Testis (tissue), 2 donors: ENCODE measurements around the gene SPIN3.
"Not testable (repeated sequence)": the region's sequence is repeated elsewhere in the genome, so short reads cannot be mapped to it uniquely, and the experiment has no call there.

Source experiments
- CTCF ChIP-seq, 3 experiments: fragments of 450-650 bp in 2 of 3; fragments of 200-600 bp in 1 of 3; sonication (generic) in 1 of 3; IDR thresholded peaks; one replicate each; pipeline ENCODE4 v1.5.1; 2016 to 2019; ENCODE audit warnings: antibody characterized with exemption in 3 of 3, mild to moderate bottlenecking in 2 of 3, moderate library complexity in 1 of 3
- POLR2A ChIP-seq: fragments of 450-650 bp; IDR thresholded peaks from one replicate; pipeline ENCODE4 v1.6.1; 2017; ENCODE audit warnings: antibody characterized with exemption, mild to moderate bottlenecking, moderate library complexity

- TF ChIP-seq CTCF (IDR thresholded peaks at IDR 0.05); POLR2A: not testable (repeated sequence)
Measured at GRCh38 chrX:56945226-56945625, 50.1 kb downstream of the SPIN3 start.
